GM21360 (cell line): ENCODE measurements around the gene SCMH1.

Source experiments
- ATAC-seq: cut with Tn5 transposase; IDR thresholded peaks from one replicate; pipeline ENCODE4 v1.9.1; 2021; ENCODE audit warnings: mild to moderate bottlenecking, moderate library complexity; ENCODE audit not compliant: unreplicated experiment

Gene SCMH1

DNA sequence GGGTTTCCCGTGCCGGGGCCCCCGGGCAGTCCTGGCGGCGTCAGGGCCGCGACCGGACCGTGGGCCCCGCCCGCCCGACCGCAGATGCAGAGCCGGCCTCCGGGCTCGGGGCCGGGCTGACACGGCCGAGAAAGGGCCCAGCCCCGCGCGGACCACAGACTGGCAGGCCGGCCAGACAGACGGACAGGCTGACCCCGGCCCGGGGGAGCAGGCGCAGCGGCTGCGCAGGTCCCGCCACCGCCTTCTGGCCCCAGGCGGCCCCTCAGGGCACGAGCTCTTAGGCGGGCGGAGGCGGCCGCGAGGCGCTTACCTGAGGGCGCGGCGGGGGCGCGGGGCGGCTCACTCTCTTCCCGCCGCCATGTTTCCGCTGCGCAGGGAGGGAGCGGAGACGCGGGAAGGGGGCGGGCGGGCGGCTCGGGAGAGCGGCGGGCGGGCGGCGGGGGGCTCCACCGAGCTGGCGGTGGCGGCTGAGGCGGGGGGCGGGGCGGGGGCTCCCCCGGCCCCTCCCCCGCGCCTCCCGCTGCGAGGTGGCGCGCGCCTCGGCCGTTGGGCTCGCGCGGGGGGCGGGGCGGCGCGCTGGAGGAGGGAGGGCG is at the start of gene SCMH1:
Gene SCMH1, minus strand, starts transcription at position 558 of the 593 bp plus-strand sequence. CDS start 56,173 bp downstream, outside the sequence.
- ATAC-seq: peak; percentile 45

DNA sequence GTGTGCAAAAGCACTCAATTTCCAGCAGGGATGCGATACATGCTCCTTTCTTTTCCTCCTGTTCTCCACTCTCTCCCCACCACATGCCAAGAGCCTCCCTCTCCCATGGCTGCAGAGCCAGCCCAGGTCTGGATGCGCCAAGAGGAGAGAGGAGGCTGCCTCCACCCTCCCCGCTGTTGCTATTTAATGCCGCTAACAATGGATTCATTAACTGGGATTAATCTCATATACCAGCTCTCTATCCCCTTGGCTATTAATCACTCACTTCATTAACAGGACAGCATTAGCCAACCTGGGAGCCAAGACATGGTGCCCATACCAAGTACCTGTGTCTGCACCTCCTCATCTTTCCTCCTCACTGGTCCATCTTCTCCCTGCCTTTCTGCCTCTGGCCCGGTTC is 49.1 kb upstream of the SCMH1 start:
- ATAC-seq: no peak

DNA sequence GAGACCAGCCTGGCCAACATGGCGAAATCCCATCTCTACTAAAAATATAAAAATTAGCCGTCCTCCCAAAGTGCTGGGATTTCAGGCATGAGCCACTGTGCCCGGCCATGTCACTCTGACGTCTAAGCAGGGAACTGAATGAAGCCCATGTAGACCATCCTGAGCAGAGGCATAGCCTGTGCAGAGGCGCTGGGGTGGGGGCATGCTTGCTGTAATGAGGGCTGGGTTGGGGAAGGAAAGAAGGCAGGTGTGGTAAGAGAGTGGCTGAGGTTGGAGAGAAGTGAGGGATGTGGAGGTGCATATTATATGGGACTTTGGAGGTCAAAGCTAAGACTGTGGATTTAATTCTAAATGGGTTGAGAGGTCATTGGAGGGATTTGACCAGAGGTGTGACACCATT is 47.1 kb upstream of the SCMH1 start:
- no peak for ATAC-seq

DNA sequence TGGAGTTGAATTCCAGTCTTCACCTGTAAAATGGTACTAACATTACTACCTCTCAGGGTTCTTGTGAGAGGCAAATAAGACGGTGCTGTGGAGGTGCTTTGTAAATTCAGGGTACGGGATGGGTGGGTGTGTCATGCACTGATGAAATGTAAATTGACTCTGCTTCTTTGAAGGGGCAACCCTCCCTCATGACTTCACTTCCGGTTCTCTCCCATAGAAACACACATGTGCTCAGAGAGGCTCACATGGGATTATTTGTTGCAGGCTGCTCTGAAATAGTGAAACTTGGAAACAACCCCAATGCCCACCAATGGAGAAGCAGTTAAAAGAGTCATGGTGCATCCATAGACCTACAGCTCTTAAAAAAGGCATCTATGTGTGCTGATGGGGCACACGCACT is 44.9 kb upstream of the SCMH1 start:
- ATAC-seq: no peak

DNA sequence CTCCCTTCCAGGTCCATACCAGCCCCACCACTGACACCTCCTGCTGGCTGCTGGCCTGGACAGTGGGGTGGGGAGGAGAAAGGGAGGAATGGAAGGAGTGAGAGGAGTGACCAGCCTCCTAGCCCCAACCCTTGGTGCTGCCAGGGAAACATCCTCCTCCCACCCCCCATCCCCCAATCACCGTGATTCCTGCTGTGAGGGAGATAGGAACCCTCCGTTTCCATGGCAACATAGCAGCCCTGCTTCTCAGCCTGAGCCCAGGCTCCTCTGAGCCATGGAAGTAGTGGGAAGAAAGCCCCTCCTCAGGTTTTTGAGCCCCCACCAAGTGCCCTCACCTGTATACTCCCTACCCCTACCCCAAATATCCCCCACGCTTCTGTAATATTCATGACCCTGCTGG is 44.4 kb upstream of the SCMH1 start:
- no peak for ATAC-seq

DNA sequence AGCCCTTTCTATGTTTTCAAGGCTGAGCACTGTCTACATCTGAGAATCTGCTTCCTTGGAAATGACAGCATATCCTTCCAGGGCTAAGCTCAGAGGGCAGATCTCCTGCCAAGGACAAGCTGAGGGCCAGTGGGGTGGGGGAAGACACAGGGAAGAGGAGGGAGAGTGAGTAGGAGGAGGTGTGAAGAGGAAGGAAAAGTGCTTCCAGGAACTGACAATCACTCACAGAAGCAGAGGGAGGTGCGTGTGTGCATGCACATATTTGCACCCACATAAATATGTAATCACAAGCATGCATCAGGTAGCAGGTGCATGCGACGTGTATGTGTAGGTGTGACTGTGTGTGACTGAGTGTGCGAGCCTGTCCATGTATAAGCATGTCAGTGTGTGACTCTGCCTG is 43.7 kb upstream of the SCMH1 start:
- ATAC-seq: no peak

DNA sequence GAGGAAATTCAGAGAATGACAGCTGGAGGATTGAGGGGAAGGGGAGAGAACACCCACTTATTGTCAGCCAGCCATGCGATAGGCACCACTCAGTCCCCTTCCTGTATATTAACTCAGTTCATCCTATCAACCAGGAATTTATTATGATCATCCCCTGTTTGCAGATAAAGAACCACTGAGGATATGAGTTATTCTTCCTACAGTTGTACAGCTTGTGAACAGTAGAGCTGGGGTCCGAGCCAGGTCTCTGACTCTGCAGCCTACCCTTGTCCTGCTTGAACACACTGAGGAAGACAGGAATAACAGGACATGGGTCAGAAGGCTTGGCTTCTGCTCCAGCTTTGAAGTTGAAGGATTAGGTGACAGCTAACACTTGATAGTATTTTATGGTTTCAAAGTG is 42.0 kb upstream of the SCMH1 start:
- ATAC-seq: no peak

DNA sequence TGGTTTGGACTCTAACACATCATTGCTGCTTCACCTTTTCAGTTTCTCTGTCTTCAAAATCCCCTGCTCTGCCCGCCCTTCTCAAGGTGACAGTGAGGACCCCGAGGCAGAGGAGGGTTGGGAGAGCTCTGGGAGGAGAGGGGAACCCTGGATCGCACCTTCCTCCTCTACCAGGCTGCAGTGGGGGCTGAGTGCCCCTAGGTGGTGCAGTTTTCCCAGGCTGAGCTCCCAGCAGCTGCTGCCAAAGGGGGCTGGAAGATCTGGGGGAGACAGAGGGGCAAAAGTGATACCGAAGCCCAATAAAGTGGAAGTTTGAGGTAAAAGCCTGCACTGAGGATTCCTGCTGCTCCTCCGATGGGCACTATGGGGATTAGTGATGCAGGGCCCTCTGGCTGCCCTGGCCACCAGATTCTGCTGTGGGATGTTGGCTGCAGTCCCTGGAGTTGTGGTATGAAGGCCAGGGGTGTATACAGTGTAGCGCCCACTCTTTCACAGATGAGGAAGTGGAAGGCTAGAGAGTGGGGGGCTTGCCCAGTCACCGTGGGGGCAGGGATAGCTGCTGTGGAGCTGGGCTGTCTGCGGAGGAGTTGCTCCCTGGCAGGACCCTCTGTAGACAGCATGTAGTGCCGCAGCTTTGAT is 40.7 kb upstream of the SCMH1 start:
- ATAC-seq: no peak

DNA sequence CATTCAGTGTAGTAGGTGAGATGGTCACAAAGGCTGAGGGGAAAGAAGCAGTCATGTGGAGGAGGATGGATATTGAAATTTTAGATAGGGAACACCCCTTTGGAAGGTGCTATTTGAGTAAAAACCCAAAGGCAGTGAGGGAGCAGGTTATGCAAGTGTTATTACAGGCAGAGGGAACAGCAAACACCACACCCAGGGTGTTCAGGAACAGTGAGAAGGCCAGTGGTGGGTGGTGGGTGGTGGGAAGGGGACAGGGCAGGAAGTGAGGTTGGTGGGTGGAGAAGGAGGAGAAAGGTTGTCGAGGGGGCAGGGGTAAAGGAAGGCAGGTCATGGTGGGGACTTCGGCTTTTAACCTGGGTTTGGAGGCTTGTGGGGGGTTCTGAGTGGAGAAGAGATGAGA is 39.2 kb upstream of the SCMH1 start:
- ATAC-seq: no peak

DNA sequence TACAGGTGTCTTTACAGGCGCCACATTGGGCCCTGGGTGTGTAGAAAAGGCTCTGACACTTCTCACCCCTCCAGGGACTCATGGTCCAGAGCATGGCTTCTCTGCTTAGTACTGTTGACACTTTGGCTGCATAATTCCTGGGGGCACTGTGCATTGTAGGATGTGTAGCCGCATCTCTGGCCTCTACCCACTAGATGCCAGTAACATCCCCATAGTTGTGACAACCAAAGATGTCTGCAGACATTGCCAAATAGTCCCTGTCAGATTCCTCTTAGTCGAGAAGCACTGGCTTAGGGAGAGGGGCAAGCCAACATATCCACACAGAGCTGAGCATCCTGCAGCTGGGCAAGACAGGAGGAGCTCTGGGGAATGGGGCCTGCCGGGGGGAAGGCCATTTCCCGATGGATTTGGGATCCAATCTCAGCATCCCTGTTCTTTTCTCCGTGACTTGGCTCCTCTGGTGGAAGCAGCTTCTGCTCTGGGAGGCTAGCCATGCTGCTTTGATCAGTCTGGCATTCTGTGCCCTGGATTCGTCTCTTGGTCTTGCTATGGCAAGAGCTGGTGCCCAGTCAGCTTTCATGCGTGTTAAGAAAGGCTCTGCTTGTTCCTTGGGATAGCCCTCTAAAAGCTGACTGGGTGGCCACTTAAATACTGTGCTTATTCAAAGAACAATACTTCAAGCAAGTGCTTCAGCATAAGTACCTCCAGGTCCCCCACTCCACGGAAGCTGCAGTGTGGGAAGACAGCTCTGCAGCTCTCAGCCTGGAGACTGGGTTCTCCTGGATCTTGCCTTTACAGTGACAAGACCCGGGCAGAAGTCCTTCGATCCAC is 38.3 kb upstream of the SCMH1 start:
- ATAC-seq: no peak

DNA sequence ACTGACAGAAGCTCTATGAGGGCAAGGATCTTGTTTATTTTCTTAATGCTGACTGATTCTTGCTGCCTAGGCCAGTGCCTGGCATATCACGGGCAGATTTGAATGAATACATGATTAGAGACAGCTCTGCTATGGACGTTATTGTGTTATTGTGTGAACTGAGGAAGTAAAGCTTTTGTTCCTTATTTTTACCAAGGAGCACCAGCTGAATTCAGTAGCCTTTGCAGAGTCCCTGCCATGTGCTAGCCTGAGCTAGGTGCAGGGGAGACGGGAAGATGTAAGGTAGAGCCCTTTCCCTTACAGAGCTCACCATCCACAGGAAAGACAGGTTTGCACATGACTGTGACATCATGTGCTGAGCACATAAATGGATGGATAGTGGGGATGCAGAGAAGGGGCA is 36.0 kb upstream of the SCMH1 start:
- ATAC-seq: no peak

DNA sequence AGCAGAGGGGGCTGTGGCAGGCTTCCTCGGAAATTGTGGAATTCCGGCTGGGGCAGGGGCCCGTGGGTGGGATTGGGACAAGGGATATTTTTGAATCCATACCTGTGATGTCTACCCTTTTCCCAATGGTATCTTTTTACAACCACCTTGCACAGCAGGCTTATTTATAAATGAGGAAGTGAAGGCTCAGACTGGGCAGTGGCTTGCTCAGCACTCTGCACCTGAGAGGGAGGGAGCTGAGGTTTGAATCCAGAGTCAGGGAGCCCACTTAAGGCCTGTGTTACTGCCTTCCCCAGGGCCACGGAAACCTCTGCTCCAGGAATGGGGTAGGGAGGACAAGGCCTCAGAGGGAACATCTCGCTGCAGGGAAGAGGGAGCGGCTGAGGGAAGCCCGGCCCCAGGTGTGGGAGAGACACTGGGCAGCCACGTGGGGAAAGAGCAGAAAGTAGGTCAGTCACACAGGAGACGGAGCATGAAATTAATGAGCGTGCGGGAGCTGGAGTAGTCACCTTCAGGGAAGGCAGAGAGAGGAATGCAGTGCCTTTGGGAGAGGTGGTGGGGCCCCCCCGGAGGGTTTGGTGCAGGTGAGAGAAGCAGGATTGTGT is 35.4 kb upstream of the SCMH1 start:
- ATAC-seq: no peak

DNA sequence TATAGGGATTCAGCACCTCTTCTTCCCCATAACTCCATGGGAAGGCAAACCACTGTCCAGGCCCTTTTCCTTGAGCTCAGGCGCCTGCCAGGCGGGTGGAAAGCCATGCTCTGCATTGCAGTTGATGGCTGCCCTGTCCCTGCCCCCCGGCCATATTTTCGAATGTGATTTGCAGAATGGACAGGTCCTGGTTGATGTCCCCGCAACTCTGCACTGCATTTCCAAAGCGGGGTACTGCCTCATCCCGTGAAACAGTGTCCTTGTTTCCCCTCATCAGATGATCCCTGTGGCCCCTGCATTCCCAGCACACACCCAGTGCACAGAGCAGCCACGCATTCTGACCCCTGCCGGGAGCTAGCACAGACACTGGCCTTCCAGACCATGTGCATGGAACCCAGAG is 33.7 kb upstream of the SCMH1 start:
- no peak for ATAC-seq

DNA sequence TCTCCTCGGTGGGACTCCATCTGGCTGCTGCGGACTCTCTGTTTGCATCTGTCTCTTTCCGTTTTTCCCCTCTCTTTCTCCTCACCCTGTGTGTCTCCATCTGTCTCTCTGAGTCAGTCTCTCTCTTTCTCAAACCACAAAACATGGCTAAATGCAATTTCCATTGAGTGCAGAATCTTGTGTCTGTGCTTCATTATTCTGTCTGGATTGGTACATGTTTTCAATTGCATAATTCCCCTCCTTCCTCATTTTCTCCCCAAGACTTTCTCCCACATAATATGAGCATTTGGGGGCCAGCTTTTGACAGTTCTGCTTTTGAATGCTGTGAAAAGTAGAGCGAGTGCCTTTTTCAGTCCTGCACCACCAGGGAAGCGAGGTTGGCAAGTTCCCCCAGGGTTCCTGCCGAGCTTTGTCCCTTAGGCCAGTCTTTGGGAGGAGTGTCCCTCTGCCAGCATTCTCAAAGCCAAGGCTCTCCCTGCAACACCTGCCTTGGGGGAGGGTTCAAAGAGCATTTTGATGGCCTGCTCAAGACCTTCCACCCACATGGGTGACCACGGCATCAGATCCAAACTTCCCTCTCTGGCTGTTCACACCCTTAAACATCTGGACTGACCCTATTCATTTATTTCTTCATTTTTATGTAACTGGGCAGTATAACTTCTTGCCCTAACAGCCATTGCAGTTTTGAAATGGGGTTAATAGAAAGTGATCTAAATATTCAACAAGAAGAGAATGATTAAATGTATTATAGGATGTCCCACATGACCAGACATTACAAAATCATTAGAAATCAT is 32.8 kb upstream of the SCMH1 start:
- ATAC-seq: no peak

DNA sequence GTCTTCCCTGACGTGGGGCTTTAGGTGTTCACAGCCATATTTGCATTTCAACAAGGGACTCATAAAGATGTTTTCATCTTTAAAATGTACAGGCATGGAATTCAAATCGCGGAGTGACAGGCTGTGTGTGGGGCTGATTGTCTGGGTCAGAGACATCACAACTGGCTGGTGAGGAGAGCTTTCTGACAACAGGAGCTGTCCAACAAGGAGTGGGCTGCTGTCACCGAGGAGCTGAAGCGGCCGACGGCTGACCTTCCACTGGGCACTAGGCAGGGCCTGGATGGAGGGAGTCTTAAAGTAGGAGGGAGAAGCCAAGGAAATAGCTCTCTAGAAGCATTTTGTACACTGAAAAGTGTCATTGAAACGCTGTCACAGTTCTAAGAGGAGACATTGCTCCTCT is 30.5 kb upstream of the SCMH1 start:
- no peak for ATAC-seq

DNA sequence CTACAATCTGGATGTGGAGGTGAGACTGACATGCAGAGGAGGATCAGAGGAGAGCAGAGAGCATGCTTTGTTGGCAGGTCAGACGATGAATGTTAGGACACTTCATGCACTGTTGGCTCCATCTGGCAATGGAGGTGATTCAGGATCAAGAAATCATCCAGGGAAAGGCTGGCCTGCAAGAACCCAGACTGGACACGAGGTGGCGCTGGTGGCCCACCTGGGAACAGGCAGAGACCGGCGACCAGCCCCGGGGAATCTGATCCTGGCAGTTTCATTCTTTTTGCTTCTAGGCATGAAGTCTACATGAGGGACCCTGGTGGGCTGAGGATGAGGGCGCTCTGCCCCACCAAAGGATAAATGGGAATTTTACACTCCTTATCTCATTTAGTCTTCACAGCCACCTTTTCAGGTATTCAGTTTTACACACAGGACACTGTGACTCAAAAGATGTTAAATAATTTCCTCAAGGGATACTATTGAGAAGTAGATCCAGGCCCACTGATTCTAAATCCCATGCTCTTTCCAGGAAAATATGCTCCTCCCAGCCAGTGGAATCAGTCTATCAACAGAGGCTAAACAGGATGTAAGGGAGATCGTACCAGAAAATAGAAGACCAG is 26.2 kb upstream of the SCMH1 start:
- no peak for ATAC-seq

DNA sequence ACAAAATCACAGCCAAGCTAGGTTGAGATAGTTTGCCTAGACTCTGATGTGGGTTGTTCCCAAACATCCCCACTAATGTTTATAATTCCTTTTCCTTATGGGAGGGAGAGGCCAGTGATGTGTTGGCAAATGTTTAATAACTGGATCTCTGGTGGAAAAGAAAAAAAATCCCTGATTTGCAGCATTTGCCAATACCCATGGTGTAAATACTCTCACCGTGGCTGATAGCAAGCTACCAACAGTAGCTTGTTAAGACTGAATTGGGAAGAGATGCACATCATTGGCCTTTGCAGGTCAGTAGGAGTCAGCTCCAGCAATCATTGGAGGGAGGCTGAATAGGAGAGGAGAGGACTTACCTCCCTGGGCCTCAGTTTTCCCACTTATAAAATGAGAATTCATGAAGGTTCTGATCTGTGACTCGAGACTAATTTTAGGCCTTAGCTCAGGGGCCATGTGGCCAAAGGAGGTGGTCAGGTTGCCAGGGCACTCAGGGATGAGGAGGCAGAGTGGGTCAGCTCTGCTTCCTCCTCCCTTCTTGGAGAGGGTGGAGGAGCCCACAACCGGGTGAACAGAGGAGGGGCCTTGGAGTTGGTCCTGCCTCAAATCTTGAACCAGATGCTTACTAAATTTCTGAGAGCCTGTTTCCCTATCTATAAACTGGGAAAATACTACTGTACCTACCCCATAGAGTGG is 20.0 kb upstream of the SCMH1 start:
- no peak for ATAC-seq

DNA sequence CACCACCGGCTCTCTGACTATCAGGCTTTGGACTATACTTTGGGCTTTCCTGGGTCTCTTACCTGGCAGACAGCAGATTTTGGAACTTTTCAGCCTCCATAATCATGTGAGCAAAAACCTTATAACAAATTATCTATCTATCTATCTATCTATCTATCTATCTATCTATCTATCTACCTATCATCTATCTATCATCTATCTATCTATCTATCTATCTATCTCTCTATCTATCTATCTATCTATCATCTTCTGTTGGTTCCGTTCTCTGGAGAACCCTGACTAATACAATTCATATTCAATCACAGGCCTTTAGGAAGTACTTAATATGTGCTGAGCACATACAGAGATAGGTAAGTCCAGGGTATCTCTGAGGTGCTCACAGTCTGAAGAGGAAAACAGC is 18.7 kb upstream of the SCMH1 start:
- ATAC-seq: no peak

DNA sequence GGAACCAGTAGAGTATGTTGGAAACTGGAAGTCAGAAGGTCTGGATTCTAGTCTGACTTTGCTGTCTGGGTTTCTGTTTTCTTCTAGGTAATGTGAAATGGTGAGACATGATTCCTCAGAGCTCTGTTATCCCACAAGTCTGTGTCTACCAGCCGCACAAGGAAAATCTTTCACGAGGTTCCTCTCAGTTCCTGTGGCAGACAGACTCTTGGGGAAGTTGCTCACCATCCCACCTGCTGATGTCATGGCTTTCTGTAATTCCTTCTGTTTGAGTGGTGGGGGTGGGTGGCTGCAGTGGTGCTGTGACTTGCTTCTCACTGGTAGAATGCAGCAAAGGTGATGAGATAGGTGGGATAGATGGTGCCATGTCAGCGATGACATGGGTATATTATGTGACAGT is 17.1 kb upstream of the SCMH1 start:
- ATAC-seq: no peak

DNA sequence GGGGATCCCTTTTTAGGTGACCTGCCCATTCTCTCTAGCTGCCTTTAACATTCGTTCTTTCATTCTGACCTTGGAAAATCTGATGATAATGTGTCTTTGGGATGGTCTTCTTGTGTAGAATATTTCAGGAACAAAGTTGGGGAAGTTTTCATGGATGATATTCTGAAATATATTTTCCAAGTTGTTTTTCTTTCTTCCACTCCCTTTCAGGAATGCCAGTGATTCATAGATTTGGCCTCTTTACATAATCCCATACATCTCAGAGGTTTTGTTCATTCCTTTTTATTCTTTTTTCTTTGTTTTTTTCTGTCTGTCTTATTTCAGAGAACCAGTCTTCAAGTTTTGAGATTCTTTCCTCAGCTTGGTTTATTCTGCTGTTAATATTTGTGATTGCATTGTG is 13.9 kb upstream of the SCMH1 start:
- no peak for ATAC-seq
